Fibroblast of lung (primary cell): ENCODE data around the gene TENM4.

Experiments
- EZH2 ChIP-seq: IDR thresholded peaks from 2 replicates; pipeline ENCODE4 v1.5.1; 2012; ENCODE audit warnings: low read length, control low read depth, mild to moderate bottlenecking; ENCODE audit errors: missing control alignments
- TF ChIP-seq, protein P1 (sequence below), 2 donors: IDR thresholded peaks in 1 of 2; conservative IDR thresholded peaks in 1 of 2; 1 replicate in 1 of 2; 2 replicates in 1 of 2; pipeline ENCODE4 v1.5.1; 2011 to 2012; ENCODE audit warnings: low read length in 2 of 2, control low read depth in 1 of 2, inconsistent platforms in 1 of 2, low read depth in 1 of 2, mild to moderate bottlenecking in 1 of 2

- TF ChIP-seq, protein P1, sequence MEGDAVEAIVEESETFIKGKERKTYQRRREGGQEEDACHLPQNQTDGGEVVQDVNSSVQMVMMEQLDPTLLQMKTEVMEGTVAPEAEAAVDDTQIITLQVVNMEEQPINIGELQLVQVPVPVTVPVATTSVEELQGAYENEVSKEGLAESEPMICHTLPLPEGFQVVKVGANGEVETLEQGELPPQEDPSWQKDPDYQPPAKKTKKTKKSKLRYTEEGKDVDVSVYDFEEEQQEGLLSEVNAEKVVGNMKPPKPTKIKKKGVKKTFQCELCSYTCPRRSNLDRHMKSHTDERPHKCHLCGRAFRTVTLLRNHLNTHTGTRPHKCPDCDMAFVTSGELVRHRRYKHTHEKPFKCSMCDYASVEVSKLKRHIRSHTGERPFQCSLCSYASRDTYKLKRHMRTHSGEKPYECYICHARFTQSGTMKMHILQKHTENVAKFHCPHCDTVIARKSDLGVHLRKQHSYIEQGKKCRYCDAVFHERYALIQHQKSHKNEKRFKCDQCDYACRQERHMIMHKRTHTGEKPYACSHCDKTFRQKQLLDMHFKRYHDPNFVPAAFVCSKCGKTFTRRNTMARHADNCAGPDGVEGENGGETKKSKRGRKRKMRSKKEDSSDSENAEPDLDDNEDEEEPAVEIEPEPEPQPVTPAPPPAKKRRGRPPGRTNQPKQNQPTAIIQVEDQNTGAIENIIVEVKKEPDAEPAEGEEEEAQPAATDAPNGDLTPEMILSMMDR (conservative IDR thresholded peaks at IDR 0.05 in 1 of 2, IDR thresholded peaks at IDR 0.05 in 1 of 2; ENCODE audit: low read depth in 1 of 2, low read length in 2 of 2): no peak
- no peak for TF ChIP-seq EZH2
These were observed 500.2 kb downstream of the TENM4 start for GRCh38 chr11:78940500-78941225.
